GM19438 (cell line): ENCODE measurements around the gene CCDC142.

Source experiments
- ATAC-seq: cut with Tn5 transposase; IDR thresholded peaks from one replicate; pipeline ENCODE4 v1.9.1; 2021; ENCODE audit warnings: low read depth; ENCODE audit not compliant: unreplicated experiment

The CCDC142 gene

GRCh38 chr2:74425523-74425922, 57.3 kb downstream of the CCDC142 start:
- no peak for ATAC-seq

- ATAC-seq, result no peak
Observed at GRCh38 chr2:74424995-74425406, 57.8 kb downstream of the CCDC142 start.

GRCh38 chr2:74424139-74424992, 58.4 kb downstream of the CCDC142 start:
- ATAC-seq, result no peak
